ENCODE measurements around the gene BUB1B.

The BUB1B gene

GRCh38 chr15:40204100-40204499 lies 43.2 kb downstream of the BUB1B start:
- no peak overlapping the region for H3K4me2 ChIP-seq (ENCODE audit: low read depth, low read length, poor library complexity, severe bottlenecking)
- H3F3A ChIP-seq (ENCODE audit: insufficient read depth): peaks cover 51% of the 10 kb centered on the region
- peaks cover 11% of the 10 kb centered on the region; the same call in 1 of the 2 replicates for H3K79me2 ChIP-seq (ENCODE audit: insufficient read depth, low read length)
- TF ChIP-seq CTCF (IDR thresholded peaks at IDR 0.05; ENCODE audit: insufficient read depth, low read length, poor library complexity, severe bottlenecking) (no peak), EZH2phosphoT487 (conservative IDR thresholded peaks at IDR 0.05; ENCODE audit: low read length) (no peak)
- H3K9ac ChIP-seq (ENCODE audit: low read length): no peak overlapping the region
- no peaks in the 10 kb centered on the region for H3K9me3 ChIP-seq (ENCODE audit: insufficient read depth, low read length)
- no peak overlapping the region for H2AFZ ChIP-seq (ENCODE audit: low read depth, low read length, severe bottlenecking)
- H3K27me3 ChIP-seq (ENCODE audit: low read length): no peaks in the 10 kb centered on the region
- H4K20me1 ChIP-seq (ENCODE audit: low read depth, low read length): peaks cover 8% of the 10 kb centered on the region; the same call in 1 of the 2 replicates
- H3K27ac ChIP-seq (ENCODE audit: low read depth, low read length): no peak overlapping the region
- no peaks in the 10 kb centered on the region for H3K9me2 ChIP-seq (replicated peaks; ENCODE audit: insufficient read depth, low read length)
- H3K36me3 ChIP-seq (ENCODE audit: low read length): peaks cover 79% of the 10 kb centered on the region
- H3K4me3 ChIP-seq (ENCODE audit: insufficient read depth, low read length, poor library complexity, severe bottlenecking): no peak overlapping the region

GRCh38 chr15:40217166-40217824 lies 56.4 kb downstream of the BUB1B start:
- Histone ChIP-seq H3K9me2 (replicated peaks; ENCODE audit: insufficient read depth, low read length) (no peaks in the 10 kb centered on the region), H4K20me1 (ENCODE audit: low read depth, low read length) (peaks cover 6% of the 10 kb centered on the region; the same call in 1 of the 2 replicates), H3K36me3 (ENCODE audit: low read length) (peaks cover 73% of the 10 kb centered on the region), H3K9ac (ENCODE audit: low read length) (no peak overlapping the region), H3K4me3 (ENCODE audit: insufficient read depth, low read length, poor library complexity, severe bottlenecking) (no peak overlapping the region), H3K27me3 (ENCODE audit: low read length) (no peaks in the 10 kb centered on the region), H3K4me2 (ENCODE audit: low read depth, low read length, poor library complexity, severe bottlenecking) (no peak overlapping the region), H3F3A (ENCODE audit: insufficient read depth) (peaks cover 40% of the 10 kb centered on the region), H3K27ac (ENCODE audit: low read depth, low read length) (no peak overlapping the region), H3K79me2 (ENCODE audit: insufficient read depth, low read length) (no peaks in the 10 kb centered on the region), H2AFZ (ENCODE audit: low read depth, low read length, severe bottlenecking) (no peak overlapping the region), H3K9me3 (ENCODE audit: insufficient read depth, low read length) (no peaks in the 10 kb centered on the region)
- TF ChIP-seq EZH2phosphoT487 (conservative IDR thresholded peaks at IDR 0.05; ENCODE audit: low read length) (no peak), CTCF (IDR thresholded peaks at IDR 0.05; ENCODE audit: insufficient read depth, low read length, poor library complexity, severe bottlenecking) (peak; percentile 69)

- Histone ChIP-seq H3K27ac (ENCODE audit: low read depth, low read length) (no peak overlapping the region), H4K20me1 (ENCODE audit: low read depth, low read length) (peaks cover 6% of the 10 kb centered on the region; the same call in 1 of the 2 replicates), H3K4me3 (ENCODE audit: insufficient read depth, low read length, poor library complexity, severe bottlenecking) (no peak overlapping the region), H3K36me3 (ENCODE audit: low read length) (peaks cover 67% of the 10 kb centered on the region), H2AFZ (ENCODE audit: low read depth, low read length, severe bottlenecking) (no peak overlapping the region), H3K4me2 (ENCODE audit: low read depth, low read length, poor library complexity, severe bottlenecking) (no peak overlapping the region), H3K9me2 (replicated peaks; ENCODE audit: insufficient read depth, low read length) (no peaks in the 10 kb centered on the region), H3K27me3 (ENCODE audit: low read length) (no peaks in the 10 kb centered on the region), H3F3A (ENCODE audit: insufficient read depth) (peaks cover 39% of the 10 kb centered on the region), H3K9ac (ENCODE audit: low read length) (no peak overlapping the region), H3K79me2 (ENCODE audit: insufficient read depth, low read length) (no peaks in the 10 kb centered on the region), H3K9me3 (ENCODE audit: insufficient read depth, low read length) (no peaks in the 10 kb centered on the region)
- TF ChIP-seq EZH2phosphoT487 (conservative IDR thresholded peaks at IDR 0.05; ENCODE audit: low read length) (no peak), CTCF (IDR thresholded peaks at IDR 0.05; ENCODE audit: insufficient read depth, low read length, poor library complexity, severe bottlenecking) (no peak)
Observed at GRCh38 chr15:40219801-40220200, 58.9 kb downstream of the BUB1B start.
